OCI-LY7 (cell line): ENCODE measurements around the gene IKBIP. TPM values are rescaled to one million over a fixed set of nuclear protein-coding genes. Genes with fewer than 3 reads are reported as not detected.

ENCODE experiments used
- BruUV-seq: library from RNA; stranded (reverse); fragments of 400-500 nt; replicated peaks from 2 replicates; lab custom pipeline; 2021; lab: Mats Ljungman, UMichigan
- CTCF ChIA-PET: fragments of 300-600 bp; sonication (Branson Sonifier 250); formaldehyde crosslinking; loops from one replicate; lab custom pipeline; 2022; ENCODE audit warnings: antibody characterized with exemption; ENCODE audit not compliant: unreplicated experiment; lab: Charles Lee
- POLR2A ChIA-PET: fragments of 300-600 bp; sonication (Branson Sonifier 250); formaldehyde crosslinking; loops from one replicate; lab custom pipeline; 2022; ENCODE audit warnings: antibody characterized with exemption; lab: Charles Lee
- DNase-seq: peaks from one replicate; pipeline ENCODE4 v3.0.0-alpha.2; 2015; ENCODE audit warnings: low spot score
- H2AFZ ChIP-seq: fragments of 200-600 bp; sonication (generic), shearing (Covaris generic); 2 replicates; pipeline ENCODE4 v1.6.1; 2014; ENCODE audit warnings: mild to moderate bottlenecking, antibody characterized with exemption, low read length, moderate library complexity
- H3K27ac ChIP-seq: fragments of 200-600 bp; sonication (generic); 2 replicates; pipeline ENCODE4 v1.5.1; 2014; ENCODE audit warnings: mixed run types, low read depth, mild to moderate bottlenecking, moderate library complexity, low read length, inconsistent platforms; ENCODE audit not compliant: poor library complexity, severe bottlenecking
- H3K36me3 ChIP-seq: fragments of 200-600 bp; sonication (generic); 2 replicates; pipeline ENCODE4 v1.6.1; 2014; ENCODE audit warnings: mild to moderate bottlenecking, antibody characterized with exemption, low read length, moderate library complexity, mixed read lengths; ENCODE audit not compliant: insufficient read depth
- H3K4me1 ChIP-seq: fragments of 200-600 bp; sonication (generic); 2 replicates; pipeline ENCODE4 v1.5.1; 2014; ENCODE audit warnings: mild to moderate bottlenecking, low read length; ENCODE audit not compliant: insufficient read depth, poor library complexity, severe bottlenecking
- H3K4me2 ChIP-seq: fragments of 200-600 bp; sonication (generic); 2 replicates; pipeline ENCODE4 v1.6.1; 2014; ENCODE audit warnings: mild to moderate bottlenecking, low read length
- H3K4me3 ChIP-seq: fragments of 200-600 bp; sonication (generic); 2 replicates; pipeline ENCODE4 v1.5.1; 2014; ENCODE audit warnings: mild to moderate bottlenecking, low read depth, low read length; ENCODE audit not compliant: poor library complexity, severe bottlenecking
- H3K79me2 ChIP-seq: fragments of 200-600 bp; sonication (generic); 2 replicates; pipeline ENCODE4 v1.6.1; 2016; ENCODE audit warnings: low read depth, mild to moderate bottlenecking, low read length, moderate library complexity, mixed read lengths; ENCODE audit not compliant: insufficient read depth
- H3K9me2 ChIP-seq: fragments of 200-600 bp; sonication (generic); 2 replicates; pipeline ENCODE4 v1.6.1; 2016; ENCODE audit warnings: mild to moderate bottlenecking, low read length, mixed read lengths; ENCODE audit not compliant: insufficient read depth
- H3K9me3 ChIP-seq: fragments of 200-600 bp; sonication (generic); 2 replicates; pipeline ENCODE4 v1.6.1; 2014; ENCODE audit warnings: mild to moderate bottlenecking, mixed run types, low read length, mixed read lengths
- H4K20me1 ChIP-seq: fragments of 200-600 bp; sonication (generic); 2 replicates; pipeline ENCODE4 v1.6.1; 2014; ENCODE audit warnings: mild to moderate bottlenecking, antibody characterized with exemption, low read length, moderate library complexity, mixed read lengths; ENCODE audit not compliant: insufficient read depth
- EZH2phosphoT487 ChIP-seq: fragments of 200-600 bp; sonication (generic); IDR thresholded peaks from 2 replicates; pipeline ENCODE4 v1.6.1; 2018; ENCODE audit warnings: low read depth, borderline replicate concordance, mild to moderate bottlenecking, mixed run types, antibody characterized with exemption, low read length, moderate library complexity, mixed read lengths
- intact Hi-C: fragments of 100-400 bp; cut with micrococcal nuclease; formaldehyde crosslinking; loops from one replicate; pipeline ENCODE4 v1.10.0; 2022; ENCODE audit not compliant: unreplicated experiment
- total RNA-seq, 2 experiments: library from RNA; depleted of rRNA in 1 of 2; stranded (reverse); fragments of >200 nt in 1 of 2; shearing (Covaris generic) in 1 of 2; gene quantifications; 2 replicates each; pipeline ENCODE4 v1.2.3, GENCODE V29; 2014 to 2022
- TF ChIP-seq, protein P1 (sequence below): fragments of 200-600 bp; sonication (generic); conservative IDR thresholded peaks from 2 replicates; pipeline ENCODE4 v1.5.1; 2014; ENCODE audit warnings: mild to moderate bottlenecking, antibody characterized with exemption, low read length, moderate library complexity, mixed read lengths

IKBIP gene
- total RNA-seq, 2 experiments from 2014 or later = 18.3 to 26.6 TPM

DNA sequence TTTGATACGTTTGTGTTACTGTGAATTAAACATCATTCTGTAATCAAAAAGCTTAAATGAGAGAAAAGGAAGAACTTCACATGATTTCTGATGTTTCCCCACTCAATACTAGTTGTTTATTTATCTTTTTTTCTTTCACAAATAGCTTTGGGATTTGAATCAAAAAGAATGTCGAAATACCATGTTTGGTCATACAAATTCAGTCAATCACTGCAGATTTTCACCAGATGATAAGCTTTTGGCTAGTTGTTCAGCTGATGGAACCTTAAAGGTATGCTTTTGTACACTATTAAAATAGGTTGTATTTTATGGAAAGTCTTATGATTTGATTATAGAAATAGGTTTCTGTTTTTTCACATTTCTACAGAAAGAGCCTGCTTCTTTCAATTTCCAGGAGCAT, 42.0 kb upstream of the IKBIP start:
- Histone ChIP-seq H3K4me1 (no peaks in the 10 kb centered on the region), H3K9me3 (no peaks in the 10 kb centered on the region), H3K9me2 (no peaks in the 10 kb centered on the region), H3K4me2 (no peak overlapping the region), H2AFZ (no peak overlapping the region), H3K4me3 (no peak overlapping the region), H4K20me1 (no peaks in the 10 kb centered on the region), H3K36me3 (peaks cover 66% of the 10 kb centered on the region), H3K27ac (no peak overlapping the region), H3K79me2 (no peaks in the 10 kb centered on the region)
- no peak for DNase-seq
- TF ChIP-seq EZH2phosphoT487 = no peak
- TF ChIP-seq, protein P1, sequence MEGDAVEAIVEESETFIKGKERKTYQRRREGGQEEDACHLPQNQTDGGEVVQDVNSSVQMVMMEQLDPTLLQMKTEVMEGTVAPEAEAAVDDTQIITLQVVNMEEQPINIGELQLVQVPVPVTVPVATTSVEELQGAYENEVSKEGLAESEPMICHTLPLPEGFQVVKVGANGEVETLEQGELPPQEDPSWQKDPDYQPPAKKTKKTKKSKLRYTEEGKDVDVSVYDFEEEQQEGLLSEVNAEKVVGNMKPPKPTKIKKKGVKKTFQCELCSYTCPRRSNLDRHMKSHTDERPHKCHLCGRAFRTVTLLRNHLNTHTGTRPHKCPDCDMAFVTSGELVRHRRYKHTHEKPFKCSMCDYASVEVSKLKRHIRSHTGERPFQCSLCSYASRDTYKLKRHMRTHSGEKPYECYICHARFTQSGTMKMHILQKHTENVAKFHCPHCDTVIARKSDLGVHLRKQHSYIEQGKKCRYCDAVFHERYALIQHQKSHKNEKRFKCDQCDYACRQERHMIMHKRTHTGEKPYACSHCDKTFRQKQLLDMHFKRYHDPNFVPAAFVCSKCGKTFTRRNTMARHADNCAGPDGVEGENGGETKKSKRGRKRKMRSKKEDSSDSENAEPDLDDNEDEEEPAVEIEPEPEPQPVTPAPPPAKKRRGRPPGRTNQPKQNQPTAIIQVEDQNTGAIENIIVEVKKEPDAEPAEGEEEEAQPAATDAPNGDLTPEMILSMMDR = no peak
- no TSS peak for BruUV-seq
- ChIA-PET POLR2A (interaction anchor here (0.7 kb wide), 2 partner anchors 24 to 1723 kb away, joined by 3 to 4 read pairs; no protein-coding TSS in a partner anchor), CTCF (interaction anchor here (0.6 kb wide), 1 partner anchor 56 kb away, joined by 4 read pairs; no protein-coding TSS in a partner anchor)
- intact Hi-C loops = no loop called here

DNA sequence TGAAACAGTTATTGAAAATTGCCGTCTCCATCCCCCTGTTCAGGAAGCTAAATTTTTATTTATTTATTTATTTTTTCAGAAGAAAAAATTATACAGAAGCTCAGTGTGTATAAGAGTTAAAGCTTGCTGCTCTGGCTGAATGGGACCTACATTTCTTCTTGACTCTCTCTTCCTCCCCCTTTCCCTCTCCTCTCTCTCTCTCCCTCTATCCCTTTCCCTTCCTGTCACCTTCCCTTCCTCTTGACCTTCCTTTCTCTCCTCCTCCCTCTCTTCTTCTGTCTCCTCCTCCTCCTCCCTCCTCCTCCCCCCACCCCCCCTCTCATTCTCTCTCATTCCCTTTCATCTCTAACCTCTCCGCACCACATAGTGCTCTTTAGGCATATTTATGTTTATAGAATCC, 39.6 kb upstream of the IKBIP start:
- H3K9me2 ChIP-seq = no peaks in the 10 kb centered on the region
- no peak overlapping the region for H3K4me3 ChIP-seq
- POLR2A ChIA-PET = interaction anchor here (0.7 to 1.6 kb wide), 3 partner anchors 12 to 28 kb away, joined by 3 to 6 read pairs (median 4); no protein-coding TSS in a partner anchor
- CTCF ChIA-PET = no interaction called here
- no peak for TF ChIP-seq EZH2phosphoT487
- TF ChIP-seq, protein P1 = no peak
- H3K4me2 ChIP-seq = no peak overlapping the region
- intact Hi-C loops = no loop called here
- H3K36me3 ChIP-seq = peaks cover 76% of the 10 kb centered on the region
- H3K27ac ChIP-seq = no peak overlapping the region
- no peak for DNase-seq
- H2AFZ ChIP-seq = no peak overlapping the region
- no peaks in the 10 kb centered on the region for H3K9me3 ChIP-seq
- BruUV-seq = no TSS peak
- H3K79me2 ChIP-seq = no peaks in the 10 kb centered on the region
- H4K20me1 ChIP-seq = no peaks in the 10 kb centered on the region
- H3K4me1 ChIP-seq = no peaks in the 10 kb centered on the region

DNA sequence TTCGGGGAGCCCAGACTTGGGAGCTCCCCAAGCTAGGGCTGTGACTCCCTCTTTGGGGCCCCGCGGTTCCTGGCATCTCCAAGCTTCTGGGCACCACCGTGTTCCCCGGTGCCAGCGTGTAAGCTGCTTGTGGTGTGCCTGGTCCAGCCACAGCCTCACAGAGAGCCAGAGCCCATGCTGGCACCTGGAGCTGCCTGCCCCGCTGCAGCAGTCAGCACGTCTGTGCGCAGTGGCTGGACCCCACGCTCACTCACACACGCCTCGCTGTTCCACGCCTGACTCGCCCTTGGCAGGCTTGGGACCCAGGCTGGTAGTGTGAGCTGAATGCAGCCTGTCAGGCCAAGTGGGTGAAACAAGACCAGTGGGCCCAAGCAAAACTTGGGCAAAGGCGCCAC, 35.0 kb upstream of the IKBIP start:
- no peaks in the 10 kb centered on the region for H4K20me1 ChIP-seq
- H3K9me2 ChIP-seq = 0 out of 2 replicates have a peak, but pooled peaks cover 4% of the 10 kb centered on the region
- no peak for DNase-seq
- no peaks in the 10 kb centered on the region for H3K9me3 ChIP-seq
- no TSS peak for BruUV-seq
- H3K4me1 ChIP-seq = no peaks in the 10 kb centered on the region
- ChIA-PET CTCF (no interaction called here), POLR2A (no interaction called here)
- TF ChIP-seq, protein P1 = no peak
- TF ChIP-seq EZH2phosphoT487 = no peak
- H3K79me2 ChIP-seq = no peaks in the 10 kb centered on the region
- H3K4me2 ChIP-seq = no peak overlapping the region
- H2AFZ ChIP-seq = no peak overlapping the region
- intact Hi-C loops = no loop called here
- H3K4me3 ChIP-seq = no peak overlapping the region
- no peak overlapping the region for H3K27ac ChIP-seq
- peaks cover 77% of the 10 kb centered on the region for H3K36me3 ChIP-seq
